ENCODE results near the gene TXNDC5. TPM values are rescaled to one million over a fixed set of nuclear protein-coding genes. Genes with fewer than 3 reads are reported as not detected.

TXNDC5 gene
- total and polyA plus RNA-seq, 4 experiments from 2014 or later, result 18.1 to 45.7 (median 24.4) TPM

GRCh38 chr6:7921632-7922092 is 11.1 kb upstream of the TXNDC5 start:
- H3K36me3 ChIP-seq (ENCODE audit: insufficient read depth, low read length), result no peaks in the 10 kb centered on the region
- intact Hi-C loops (cut with micrococcal nuclease), result no loop called here
- no peak overlapping the region for H3K27ac ChIP-seq (ENCODE audit: low read depth, low read length)
- peaks cover 12 to 13% of the 10 kb centered on the region in 2 donors for H3K27me3 Mint-ChIP-seq
- H3K9me3 Mint-ChIP-seq, result peaks cover 3 to 25% (median 20%) of the 10 kb centered on the region in 8 donors
- H3K4me1 Mint-ChIP-seq, result no peaks in the 10 kb centered on the region
- no peaks in the 10 kb centered on the region for H3K36me3 Mint-ChIP-seq
- H3K4me3 Mint-ChIP-seq, result no peak overlapping the region
- no peaks in the 10 kb centered on the region for H3K9me3 ChIP-seq (ENCODE audit: control insufficient read depth in 1 of 2, low read length in 2 of 2)
- POLR2A ChIA-PET (ENCODE audit: partially characterized antibody), result interaction anchor here (0.6 kb wide), 1 partner anchor 15 kb away, joined by 3 read pairs; no protein-coding TSS in a partner anchor
- no peaks in the 10 kb centered on the region for H3K27me3 ChIP-seq (ENCODE audit: insufficient read depth, low read length)
- CTCF ChIA-PET (ENCODE audit: partially characterized antibody), result no interaction called here
- no peak for DNase-seq
- H3K4me1 ChIP-seq (ENCODE audit: insufficient read depth, low read length), result no peaks in the 10 kb centered on the region
- H3K4me3 ChIP-seq (ENCODE audit: low read length in 2 of 2), result no peak overlapping the region
- no peak overlapping the region for H3K27ac Mint-ChIP-seq

- H3K4me3 Mint-ChIP-seq, result no peak overlapping the region
- Histone ChIP-seq H3K4me1 (ENCODE audit: insufficient read depth, low read length) (no peaks in the 10 kb centered on the region), H3K27ac (ENCODE audit: low read depth, low read length) (no peak overlapping the region), H3K27me3 (ENCODE audit: insufficient read depth, low read length) (no peaks in the 10 kb centered on the region), H3K36me3 (ENCODE audit: insufficient read depth, low read length) (no peaks in the 10 kb centered on the region), H3K9me3 (ENCODE audit: control insufficient read depth in 1 of 2, low read length in 2 of 2) (no peaks in the 10 kb centered on the region), H3K4me3 (ENCODE audit: low read length in 2 of 2) (no peak overlapping the region)
- H3K36me3 Mint-ChIP-seq, result no peaks in the 10 kb centered on the region
- ChIA-PET POLR2A (ENCODE audit: partially characterized antibody) (no interaction called here), CTCF (ENCODE audit: partially characterized antibody) (no interaction called here)
- H3K27ac Mint-ChIP-seq, result no peak overlapping the region
- peaks cover 3 to 22% (median 19%) of the 10 kb centered on the region in 8 donors for H3K9me3 Mint-ChIP-seq
- no peak for DNase-seq
- intact Hi-C loops (cut with micrococcal nuclease), result no loop called here
- peaks cover 10 to 14% of the 10 kb centered on the region in 2 donors for H3K27me3 Mint-ChIP-seq
- H3K4me1 Mint-ChIP-seq, result no peaks in the 10 kb centered on the region
Measured at GRCh38 chr6:7921046-7921445, 10.5 kb upstream of the TXNDC5 start.

GRCh38 chr6:7920425-7920824 is 9.8 kb upstream of the TXNDC5 start:
- H3K9me3 ChIP-seq (ENCODE audit: control insufficient read depth in 1 of 2, low read length in 2 of 2), result no peaks in the 10 kb centered on the region
- H3K4me1 ChIP-seq (ENCODE audit: insufficient read depth, low read length), result no peaks in the 10 kb centered on the region
- peaks cover 8 to 15% of the 10 kb centered on the region in 2 donors for H3K27me3 Mint-ChIP-seq
- H3K4me3 Mint-ChIP-seq, result no peak overlapping the region
- DNase-seq, result no peak
- POLR2A ChIA-PET (ENCODE audit: partially characterized antibody), result no interaction called here
- H3K36me3 Mint-ChIP-seq, result no peaks in the 10 kb centered on the region
- no peak overlapping the region for H3K27ac Mint-ChIP-seq
- H3K27ac ChIP-seq (ENCODE audit: low read depth, low read length), result no peak overlapping the region
- H3K27me3 ChIP-seq (ENCODE audit: insufficient read depth, low read length), result no peaks in the 10 kb centered on the region
- peaks cover 3 to 20% (median 16%) of the 10 kb centered on the region in 8 donors for H3K9me3 Mint-ChIP-seq
- H3K36me3 ChIP-seq (ENCODE audit: insufficient read depth, low read length), result no peaks in the 10 kb centered on the region
- intact Hi-C loops (cut with micrococcal nuclease), result no loop called here
- no peaks in the 10 kb centered on the region for H3K4me1 Mint-ChIP-seq
- CTCF ChIA-PET (ENCODE audit: partially characterized antibody), result no interaction called here
- no peak overlapping the region for H3K4me3 ChIP-seq (ENCODE audit: low read length in 2 of 2)

- no peak overlapping the region for H3K27ac Mint-ChIP-seq
- H3K4me3 Mint-ChIP-seq, result no peak overlapping the region
- H3K9me3 Mint-ChIP-seq, result peaks cover under 1 to 14% (median 11%) of the 10 kb centered on the region in 8 donors
- no peaks in the 10 kb centered on the region for H3K4me1 ChIP-seq (ENCODE audit: insufficient read depth, low read length)
- POLR2A ChIA-PET (ENCODE audit: partially characterized antibody), result no interaction called here
- no peaks in the 10 kb centered on the region for H3K9me3 ChIP-seq (ENCODE audit: control insufficient read depth in 1 of 2, low read length in 2 of 2)
- H3K27ac ChIP-seq (ENCODE audit: low read depth, low read length), result no peak overlapping the region
- no peak overlapping the region for H3K4me3 ChIP-seq (ENCODE audit: low read length in 2 of 2)
- H3K27me3 ChIP-seq (ENCODE audit: insufficient read depth, low read length), result no peaks in the 10 kb centered on the region
- CTCF ChIA-PET (ENCODE audit: partially characterized antibody), result no interaction called here
- peaks cover 7 to 15% of the 10 kb centered on the region in 2 donors for H3K27me3 Mint-ChIP-seq
- H3K4me1 Mint-ChIP-seq, result no peaks in the 10 kb centered on the region
- no peaks in the 10 kb centered on the region for H3K36me3 Mint-ChIP-seq
- DNase-seq, result peak in 2 of 5 donors; percentile 10 to 22
- no peaks in the 10 kb centered on the region for H3K36me3 ChIP-seq (ENCODE audit: insufficient read depth, low read length)
- intact Hi-C loops (cut with micrococcal nuclease), result no loop called here
Measured at GRCh38 chr6:7919871-7920270, 9.3 kb upstream of the TXNDC5 start.

- no peak for DNase-seq
- ChIA-PET CTCF (ENCODE audit: partially characterized antibody) (no interaction called here), POLR2A (ENCODE audit: partially characterized antibody) (no interaction called here)
- no peak overlapping the region for H3K4me3 ChIP-seq (ENCODE audit: low read length in 2 of 2)
- intact Hi-C loops (cut with micrococcal nuclease), result no loop called here
- Mint-ChIP-seq H3K4me1 (no peaks in the 10 kb centered on the region), H3K27ac (no peak overlapping the region), H3K27me3 (peaks cover 0 to 5% of the 10 kb centered on the region in 2 donors), H3K36me3 (no peaks in the 10 kb centered on the region), H3K4me3 (no peak overlapping the region), H3K9me3 (no peaks in the 10 kb centered on the region)
- H3K27me3 ChIP-seq (ENCODE audit: insufficient read depth, low read length), result no peaks in the 10 kb centered on the region
- no peaks in the 10 kb centered on the region for H3K36me3 ChIP-seq (ENCODE audit: insufficient read depth, low read length)
- H3K4me1 ChIP-seq (ENCODE audit: insufficient read depth, low read length), result no peaks in the 10 kb centered on the region
- no peak overlapping the region for H3K27ac ChIP-seq (ENCODE audit: low read depth, low read length)
- H3K9me3 ChIP-seq (ENCODE audit: control insufficient read depth in 1 of 2, low read length in 2 of 2), result no peaks in the 10 kb centered on the region
Measured at GRCh38 chr6:7918403-7918802, 7.8 kb upstream of the TXNDC5 start.

GRCh38 chr6:7917729-7918128 is 7.1 kb upstream of the TXNDC5 start:
- peaks cover 0 to 5% of the 10 kb centered on the region in 2 donors for H3K27me3 Mint-ChIP-seq
- Histone ChIP-seq H3K27me3 (ENCODE audit: insufficient read depth, low read length) (no peaks in the 10 kb centered on the region), H3K4me3 (ENCODE audit: low read length in 2 of 2) (no peak overlapping the region), H3K4me1 (ENCODE audit: insufficient read depth, low read length) (no peaks in the 10 kb centered on the region), H3K27ac (ENCODE audit: low read depth, low read length) (no peak overlapping the region), H3K36me3 (ENCODE audit: insufficient read depth, low read length) (no peaks in the 10 kb centered on the region), H3K9me3 (ENCODE audit: control insufficient read depth in 1 of 2, low read length in 2 of 2) (no peaks in the 10 kb centered on the region)
- intact Hi-C loops (cut with micrococcal nuclease), result no loop called here
- ChIA-PET POLR2A (ENCODE audit: partially characterized antibody) (no interaction called here), CTCF (ENCODE audit: partially characterized antibody) (no interaction called here)
- H3K4me1 Mint-ChIP-seq, result no peaks in the 10 kb centered on the region
- DNase-seq, result no peak
- H3K27ac Mint-ChIP-seq, result no peak overlapping the region
- no peak overlapping the region for H3K4me3 Mint-ChIP-seq
- H3K9me3 Mint-ChIP-seq, result no peaks in the 10 kb centered on the region
- H3K36me3 Mint-ChIP-seq, result no peaks in the 10 kb centered on the region

GRCh38 chr6:7916959-7917358 is 6.4 kb upstream of the TXNDC5 start:
- Histone ChIP-seq H3K27me3 (ENCODE audit: insufficient read depth, low read length) (no peaks in the 10 kb centered on the region), H3K36me3 (ENCODE audit: insufficient read depth, low read length) (no peaks in the 10 kb centered on the region), H3K4me1 (ENCODE audit: insufficient read depth, low read length) (no peaks in the 10 kb centered on the region), H3K9me3 (ENCODE audit: control insufficient read depth in 1 of 2, low read length in 2 of 2) (no peaks in the 10 kb centered on the region), H3K4me3 (ENCODE audit: low read length in 2 of 2) (no peak overlapping the region), H3K27ac (ENCODE audit: low read depth, low read length) (no peak overlapping the region)
- H3K4me3 Mint-ChIP-seq, result no peak overlapping the region
- POLR2A ChIA-PET (ENCODE audit: partially characterized antibody), result no interaction called here
- DNase-seq, result no peak
- CTCF ChIA-PET (ENCODE audit: partially characterized antibody), result no interaction called here
- intact Hi-C loops (cut with micrococcal nuclease), result no loop called here
- H3K36me3 Mint-ChIP-seq, result no peaks in the 10 kb centered on the region
- peaks cover 0 to 5% of the 10 kb centered on the region in 2 donors for H3K27me3 Mint-ChIP-seq
- H3K27ac Mint-ChIP-seq, result no peak overlapping the region
- no peaks in the 10 kb centered on the region for H3K4me1 Mint-ChIP-seq
- H3K9me3 Mint-ChIP-seq, result no peaks in the 10 kb centered on the region
